GM12892 (cell line): ENCODE data around the gene ADCY1.
A peak's percentile ranks its signal among the peaks of the same experiment; 100 is the strongest.
"Not testable (repeated sequence)": the region's sequence is repeated elsewhere in the genome, so short reads cannot be mapped to it uniquely, and the experiment has no call there.

Source experiments
- DNase-seq: peaks from one replicate; pipeline ENCODE4 v3.0.0; 2011; ENCODE audit not compliant: insufficient read length
- FAIRE-seq: peaks from 2 replicates; lab custom pipeline; 2011; peaks lifted over from hg19 to GRCh38; lab: Jason Lieb, UNC
- POLR2A ChIP-seq: IDR thresholded peaks from 2 replicates; pipeline ENCODE4 v1.6.1; 2011; ENCODE audit warnings: low read depth, low read length, control low read depth
- POLR2AphosphoS5 ChIP-seq: IDR thresholded peaks from 2 replicates; pipeline ENCODE4 v1.6.1; 2011; ENCODE audit warnings: low read depth, low read length, control low read depth
- TAF1 ChIP-seq: IDR thresholded peaks from 2 replicates; pipeline ENCODE4 v1.6.1; 2011; ENCODE audit warnings: low read depth, mild to moderate bottlenecking, control low read depth, low read length, borderline replicate concordance

The ADCY1 gene

GRCh38 chr7:45721686-45722598 lies 147.8 kb downstream of the ADCY1 start:
- peak; percentile 72 for TF ChIP-seq POLR2AphosphoS5
- TF ChIP-seq POLR2A, result peak; percentile 56; the same call in 1 of the 2 replicates
- no peak for TF ChIP-seq TAF1
- DNase-seq (no peak), FAIRE-seq (no peak)

DNA sequence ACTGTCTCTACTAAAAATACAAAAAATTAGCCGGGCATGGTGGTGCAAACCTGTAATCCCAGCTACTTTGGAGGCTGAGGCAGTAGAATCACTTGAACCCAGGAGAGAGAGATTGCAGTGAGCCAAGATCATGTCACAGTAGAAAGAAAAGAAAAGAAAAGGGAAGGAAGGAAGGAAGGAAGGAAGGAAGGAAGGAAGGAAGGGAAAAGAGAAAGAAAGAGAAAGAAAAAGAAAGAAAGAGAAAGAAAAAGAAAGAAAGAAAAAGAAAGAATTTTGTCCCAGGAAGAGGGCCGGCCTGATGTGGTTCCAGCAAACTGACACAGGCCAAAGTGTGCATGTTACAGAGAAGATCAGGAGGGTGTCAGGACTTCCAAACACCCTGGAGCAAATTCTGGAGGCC lies 151.1 kb downstream of the ADCY1 start:
- not testable (repeated sequence) for FAIRE-seq, DNase-seq

- DNase-seq (no peak), FAIRE-seq (no peak)
- TF ChIP-seq POLR2AphosphoS5 (no peak), TAF1 (no peak), POLR2A (no peak)
These were observed 152.7 kb downstream of the ADCY1 start for GRCh38 chr7:45726883-45727282.

DNA sequence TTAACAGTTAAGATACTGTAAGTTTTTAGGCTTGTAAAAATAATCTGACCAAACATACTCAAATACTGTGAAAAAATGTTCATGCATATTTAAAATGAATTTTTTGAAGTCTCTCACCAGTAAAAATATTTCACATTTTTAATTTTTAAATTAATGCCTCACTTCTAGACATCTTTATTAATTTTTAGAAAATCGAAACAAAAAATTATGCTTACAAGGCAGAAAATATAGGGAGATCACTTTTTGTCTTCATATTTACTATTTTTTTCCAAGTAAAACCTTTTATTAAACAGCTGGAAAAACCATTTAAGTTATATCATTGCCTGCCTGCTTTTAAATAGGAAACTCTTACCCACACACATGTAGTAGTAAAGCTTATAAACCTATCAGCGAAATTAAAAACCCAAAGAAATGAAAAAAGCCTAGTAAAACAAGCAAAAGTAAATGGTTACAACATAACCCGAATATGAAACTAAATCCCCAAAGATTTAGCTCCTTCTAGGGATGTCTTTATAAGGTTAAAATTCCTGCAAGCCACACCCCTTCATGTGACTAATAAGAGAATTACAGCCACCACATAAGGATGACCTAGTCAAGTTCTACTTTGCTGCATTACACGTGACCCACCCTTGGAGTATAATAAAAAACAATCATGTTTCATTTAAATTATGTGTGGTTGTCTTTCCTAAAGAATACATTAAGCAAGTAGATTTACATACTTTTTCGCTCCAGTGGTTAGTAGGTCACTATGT lies 157.7 kb downstream of the ADCY1 start:
- FAIRE-seq, DNase-seq: not testable (repeated sequence)

- DNase-seq, FAIRE-seq: not testable (repeated sequence)
These were observed 164.8 kb downstream of the ADCY1 start for GRCh38 chr7:45738920-45739319.

GRCh38 chr7:45740573-45740972 lies 166.4 kb downstream of the ADCY1 start:
- DNase-seq, FAIRE-seq: not testable (repeated sequence)

DNA sequence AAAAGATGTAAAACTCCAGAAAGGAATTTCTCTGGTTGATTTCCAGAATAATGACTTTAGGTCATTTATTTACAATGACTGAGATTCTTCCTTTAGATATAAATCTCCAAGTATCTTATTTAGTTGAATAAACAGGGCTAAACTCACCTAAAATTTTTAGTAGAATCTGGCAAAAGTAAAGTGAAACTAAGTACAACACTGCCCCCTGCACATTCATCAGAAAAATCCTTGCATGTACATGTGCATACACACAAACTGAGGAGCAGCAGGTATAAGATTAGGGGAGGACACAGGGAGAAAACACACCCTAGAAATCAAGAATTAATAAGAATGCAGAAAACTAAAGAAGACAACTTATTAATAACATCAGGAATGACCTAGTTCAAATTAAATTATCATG lies 174.8 kb downstream of the ADCY1 start:
- FAIRE-seq, DNase-seq: not testable (repeated sequence)

- not testable (repeated sequence) for DNase-seq, FAIRE-seq
These were observed 177.2 kb downstream of the ADCY1 start for GRCh38 chr7:45751352-45751751.

- DNase-seq, FAIRE-seq: not testable (repeated sequence)
These were observed 182.2 kb downstream of the ADCY1 start for GRCh38 chr7:45756333-45756732.

DNA sequence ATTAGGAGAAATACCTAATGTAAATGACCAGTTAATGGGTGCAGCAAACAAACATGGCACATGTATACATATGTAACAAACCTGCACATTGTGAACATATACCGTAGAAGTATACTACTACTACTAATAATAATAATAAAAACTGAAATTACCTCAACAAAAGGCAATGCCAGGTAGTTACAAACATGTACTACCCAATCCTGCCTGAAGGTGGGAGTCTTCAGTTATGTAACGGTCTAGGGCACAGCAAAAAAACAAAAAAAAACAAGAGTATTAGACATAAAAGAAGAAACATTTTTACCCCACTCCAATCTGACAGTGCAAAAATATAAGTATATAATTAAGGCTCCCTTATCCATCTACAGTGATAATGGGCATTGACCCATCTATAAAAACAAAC lies 182.6 kb downstream of the ADCY1 start:
- DNase-seq, FAIRE-seq: not testable (repeated sequence)

DNA sequence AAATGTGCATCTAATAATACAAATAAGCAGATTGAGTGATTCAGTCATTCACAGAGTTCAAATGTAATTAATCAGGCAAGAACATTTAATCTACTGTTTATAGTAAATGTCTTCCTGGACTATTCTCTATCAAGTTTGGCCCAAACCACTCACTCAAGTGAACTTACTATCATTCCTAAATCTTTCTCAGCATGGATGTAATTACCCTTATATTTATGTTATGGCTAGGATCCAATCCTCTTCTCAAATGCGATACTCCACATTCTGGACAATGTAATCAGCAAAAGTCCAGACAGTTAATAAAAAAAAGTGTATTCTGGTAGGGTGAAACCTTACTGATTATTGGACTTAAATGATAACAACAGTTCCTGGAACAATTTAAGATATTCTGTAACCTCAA lies 185.3 kb downstream of the ADCY1 start:
- not testable (repeated sequence) for FAIRE-seq, DNase-seq

DNA sequence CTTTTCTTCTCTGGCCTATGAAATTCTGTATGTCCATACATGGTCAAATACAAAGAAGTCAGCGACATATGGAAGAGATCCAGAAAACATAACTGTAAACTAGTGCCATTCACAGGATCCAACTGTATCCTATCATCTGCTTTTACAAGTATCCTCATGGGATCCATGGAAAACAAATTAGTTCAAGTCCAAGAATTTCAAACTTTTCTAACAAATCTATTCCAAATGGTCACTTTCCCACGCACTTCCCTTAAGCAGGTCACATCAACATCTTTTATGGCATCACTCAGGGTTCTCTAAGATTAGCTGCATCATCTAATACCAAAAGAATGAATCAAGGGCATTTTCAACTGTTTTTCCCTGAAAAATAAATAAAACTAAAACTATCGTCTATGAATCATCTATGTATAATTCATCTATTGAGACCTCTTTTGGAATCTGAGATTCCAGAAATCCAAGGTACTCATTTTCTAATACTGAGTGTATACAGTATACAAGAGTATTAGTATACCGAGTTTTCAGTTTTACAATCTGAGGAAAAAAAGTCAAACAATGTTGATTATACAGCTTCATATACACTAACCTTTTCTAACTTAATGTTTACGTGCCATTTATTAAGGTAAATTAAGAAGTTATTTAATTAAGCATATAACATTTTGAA lies 187.5 kb downstream of the ADCY1 start:
- DNase-seq, FAIRE-seq: not testable (repeated sequence)

- DNase-seq, FAIRE-seq: not testable (repeated sequence)
These were observed 188.2 kb downstream of the ADCY1 start for GRCh38 chr7:45762225-45762994.
